Mesendoderm (in vitro differentiated cells): ENCODE measurements around the gene GTF2H2C. TPM values are rescaled to one million over a fixed set of nuclear protein-coding genes. Genes with fewer than 3 reads are reported as not detected.
"Not testable (repeated sequence)": the region's sequence is repeated elsewhere in the genome, so short reads cannot be mapped to it uniquely, and the experiment has no call there.

Source experiments
- DNase-seq: peaks from one replicate; pipeline ENCODE4 v3.0.0; 2013
- H2AK5ac ChIP-seq: 2 replicates; pipeline ENCODE4 v1.6.1; 2013; ENCODE audit warnings: low read length, inconsistent platforms
- H2BK120ac ChIP-seq: 2 replicates; pipeline ENCODE4 v1.6.1; 2013; ENCODE audit warnings: low read depth, mild to moderate bottlenecking, low read length, moderate library complexity, mixed read lengths
- H2BK15ac ChIP-seq: replicated peaks from 2 replicates; pipeline ENCODE4 v1.6.1; 2013; ENCODE audit warnings: low read depth, mild to moderate bottlenecking, moderate library complexity
- H2BK5ac ChIP-seq: 2 replicates; pipeline ENCODE4 v1.6.1; 2013; ENCODE audit warnings: low read length, inconsistent platforms
- H3K18ac ChIP-seq: 2 replicates; pipeline ENCODE4 v1.6.1; 2013; ENCODE audit warnings: mild to moderate bottlenecking, low read length, mixed read lengths
- H3K23ac ChIP-seq: one replicate; pipeline ENCODE4 v1.6.1; 2013; ENCODE audit warnings: low read length
- H3K27ac ChIP-seq: 2 replicates; pipeline ENCODE4 v1.5.1; 2013; ENCODE audit warnings: low read depth, mild to moderate bottlenecking, inconsistent platforms, low read length, moderate library complexity
- H3K27me3 ChIP-seq: 2 replicates; pipeline ENCODE4 v1.6.1; 2013; ENCODE audit warnings: low read length, control low read depth, mild to moderate bottlenecking, inconsistent platforms; ENCODE audit not compliant: insufficient read depth, poor library complexity
- H3K36me3 ChIP-seq: 2 replicates; pipeline ENCODE4 v1.6.1; 2013; ENCODE audit warnings: low read length, inconsistent platforms; ENCODE audit not compliant: control insufficient read depth, insufficient read depth
- H3K4ac ChIP-seq: one replicate; pipeline ENCODE4 v1.6.1; 2013; ENCODE audit warnings: low read depth, mild to moderate bottlenecking, low read length, moderate library complexity
- H3K4me1 ChIP-seq: 2 replicates; pipeline ENCODE4 v1.6.1; 2013; ENCODE audit warnings: low read depth, low read length, inconsistent platforms; ENCODE audit not compliant: control insufficient read depth
- H3K4me2 ChIP-seq: 2 replicates; pipeline ENCODE4 v1.6.1; 2013; ENCODE audit warnings: low read length
- H3K4me3 ChIP-seq: 2 replicates; pipeline ENCODE4 v1.5.1; 2013; ENCODE audit warnings: mild to moderate bottlenecking, low read length
- H3K56ac ChIP-seq: one replicate; pipeline ENCODE4 v1.6.1; 2013; ENCODE audit warnings: low read length
- H3K79me1 ChIP-seq: 2 replicates; pipeline ENCODE4 v1.6.1; 2013; ENCODE audit warnings: low read length, inconsistent platforms
- H3K79me2 ChIP-seq: 2 replicates; pipeline ENCODE4 v1.6.1; 2013; ENCODE audit warnings: mild to moderate bottlenecking, low read length; ENCODE audit not compliant: control insufficient read depth, insufficient read depth
- H3K9ac ChIP-seq: 2 replicates; pipeline ENCODE4 v1.6.1; 2013; ENCODE audit warnings: low read length, inconsistent platforms
- H4K5ac ChIP-seq: one replicate; pipeline ENCODE4 v1.6.1; 2013; ENCODE audit warnings: low read length
- H4K8ac ChIP-seq: one replicate; pipeline ENCODE4 v1.6.1; 2013; ENCODE audit warnings: low read depth, mild to moderate bottlenecking, control low read depth, low read length, moderate library complexity
- WGBS: extraction: QIAGEN DNeasy Blood & Tissue Kit; methylation state at CpG from one replicate; pipeline ENCODE4 v1.1.7; 2013; ENCODE audit warnings: low lambda C conversion rate, missing lambda C conversion rate; ENCODE audit not compliant: insufficient coverage; ENCODE audit errors: extremely low coverage; 5-methylcytosine and 5-hydroxymethylcytosine counted together
- small RNA-seq: library from polyadenylated mRNA; stranded (forward); fragments of <200 nt; extraction: miRNeasy Mini kit (QIAGEN cat#:217004); gene quantifications from one replicate; pipeline ENCODE3, GENCODE V24; 2013; ENCODE audit not compliant: insufficient read depth

GTF2H2C gene

DNA sequence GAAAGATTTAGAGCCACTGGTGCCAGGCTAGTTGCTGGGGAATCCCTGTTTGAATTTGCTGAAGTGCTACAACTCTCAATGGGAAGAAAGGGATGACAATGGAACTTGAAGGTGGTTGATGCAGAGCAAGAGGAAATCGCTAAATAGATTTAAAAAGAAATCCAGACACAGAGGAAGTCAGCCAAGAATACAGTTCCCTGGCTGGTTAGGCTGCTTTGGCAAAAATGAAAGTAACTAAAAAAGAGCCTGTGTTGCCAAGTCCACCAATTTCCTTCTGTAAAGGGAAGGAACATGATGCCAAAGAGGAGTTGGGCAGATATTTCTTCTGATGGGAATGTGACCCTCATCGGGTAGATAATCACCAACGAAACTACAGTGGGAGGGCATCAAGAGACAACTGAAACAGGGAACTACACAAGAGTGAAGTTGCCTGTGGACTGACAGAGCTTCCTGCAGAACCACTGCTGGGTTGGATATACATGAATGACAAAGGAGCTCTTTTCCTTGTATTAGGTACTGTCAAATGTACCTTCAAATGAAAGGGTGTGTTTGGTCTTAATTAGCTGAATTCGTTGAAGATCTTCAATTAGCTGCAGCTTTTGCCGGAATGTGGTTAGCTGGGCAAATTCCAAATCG, 49.0 kb downstream of the GTF2H2C start:
- H3K27ac ChIP-seq, H3K56ac ChIP-seq, H3K18ac ChIP-seq, H3K4me3 ChIP-seq, H3K9ac ChIP-seq, H2BK5ac ChIP-seq, H3K27me3 ChIP-seq, H2BK15ac ChIP-seq, H3K79me2 ChIP-seq, H3K4me2 ChIP-seq, H4K8ac ChIP-seq, H4K5ac ChIP-seq, H2BK120ac ChIP-seq, H3K36me3 ChIP-seq, H3K4ac ChIP-seq, H3K79me1 ChIP-seq, H3K23ac ChIP-seq, H3K4me1 ChIP-seq, DNase-seq, H2AK5ac ChIP-seq: not testable (repeated sequence)
- WGBS: no CpG with 5 or more reads among the region's 6 CpGs

- not testable (repeated sequence) for H4K8ac ChIP-seq, H3K4me2 ChIP-seq, H3K4ac ChIP-seq, H2BK15ac ChIP-seq, H3K18ac ChIP-seq, H3K23ac ChIP-seq, DNase-seq, H3K27me3 ChIP-seq, H2BK5ac ChIP-seq, H3K9ac ChIP-seq, H3K79me1 ChIP-seq, H2AK5ac ChIP-seq, H3K36me3 ChIP-seq, H3K4me3 ChIP-seq, H3K79me2 ChIP-seq, H3K4me1 ChIP-seq, H2BK120ac ChIP-seq, H3K27ac ChIP-seq, H4K5ac ChIP-seq, H3K56ac ChIP-seq
- no CpG with 5 or more reads among the region's 7 CpGs for WGBS
Observed at GRCh38 chr5:69614843-69615242, 54.9 kb downstream of the GTF2H2C start.

DNA sequence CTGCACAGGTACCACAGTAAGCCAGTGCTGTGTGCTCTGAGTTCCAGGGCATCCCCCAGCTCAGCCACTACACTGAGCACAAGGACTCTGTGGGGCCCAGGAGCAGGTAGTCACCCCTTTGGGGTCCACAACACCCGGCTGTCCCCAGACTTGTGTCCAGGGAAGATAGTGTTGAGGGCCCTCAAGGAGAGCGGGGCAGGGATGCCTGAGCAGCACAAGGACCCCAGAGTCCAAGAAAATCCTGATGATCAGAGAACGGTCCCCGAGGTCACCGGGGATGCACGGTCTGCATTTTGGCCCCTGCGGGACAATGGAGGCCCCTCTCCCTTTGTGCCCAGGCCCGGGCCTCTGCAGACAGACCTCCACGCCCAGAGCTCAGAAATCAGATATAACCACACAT, 71.9 kb downstream of the GTF2H2C start:
- not testable (repeated sequence) for H3K18ac ChIP-seq, H4K5ac ChIP-seq, H3K27ac ChIP-seq, H3K4me1 ChIP-seq, H2BK120ac ChIP-seq, H3K4me2 ChIP-seq, H4K8ac ChIP-seq, H3K4ac ChIP-seq, H3K79me2 ChIP-seq, DNase-seq, H3K27me3 ChIP-seq, H3K4me3 ChIP-seq, H3K36me3 ChIP-seq, H2BK5ac ChIP-seq, H2AK5ac ChIP-seq, H3K9ac ChIP-seq, H2BK15ac ChIP-seq, H3K56ac ChIP-seq, H3K23ac ChIP-seq, H3K79me1 ChIP-seq
- WGBS: no CpG with 5 or more reads among the region's 9 CpGs

Small RNAs within 50 kb of the gene (small RNA-seq; reads per million reads assigned to genes)
- not detected for gene RNU6-724P
